Natural killer cell (primary cell): Measurements from ENCODE around the gene CENPX. TPM values are rescaled to one million over a fixed set of nuclear protein-coding genes. Genes with fewer than 3 reads are reported as not detected.

Source experiments
- ATAC-seq, 3 donors: fragments of 150-1000 bp in 2 of 3; fragments of 200-7000 bp in 1 of 3; cut with Tn5 transposase; 1 replicate in 1 of 3; 2 replicates in 2 of 3; pipeline ENCODE4 v1.10.0; 2021; ENCODE audit warnings: mild to moderate bottlenecking in 2 of 3, moderate library complexity in 2 of 3
- DNase-seq, 2 donors: peaks; one replicate each; pipeline versions ENCODE4 v3.0.0 to v3.0.0-alpha.2; 2013 to 2021; ENCODE audit warnings: mixed read lengths in 1 of 2
- H3K27ac ChIP-seq: one replicate; pipeline ENCODE4 v1.5.1; 2013; ENCODE audit warnings: mild to moderate bottlenecking, low read length
- H3K27me3 ChIP-seq: one replicate; pipeline ENCODE4 v1.6.1; 2013; ENCODE audit warnings: low read length; ENCODE audit not compliant: control insufficient read depth, insufficient read depth
- H3K36me3 ChIP-seq: one replicate; pipeline ENCODE4 v1.6.1; 2013; ENCODE audit warnings: low read length; ENCODE audit not compliant: control insufficient read depth, insufficient read depth
- H3K4me1 ChIP-seq: one replicate; pipeline ENCODE4 v1.6.1; 2013; ENCODE audit warnings: low read length; ENCODE audit not compliant: control insufficient read depth, insufficient read depth
- H3K4me3 ChIP-seq: one replicate; pipeline ENCODE4 v1.5.1; 2013; ENCODE audit warnings: low read length
- H3K9me3 ChIP-seq: one replicate; pipeline ENCODE4 v1.6.1; 2013; ENCODE audit warnings: low read length; ENCODE audit not compliant: control insufficient read depth, insufficient read depth
- H3K27ac Mint-ChIP-seq, 2 donors: one replicate each; pipeline ENCODE4 v1.8.0; 2022; ENCODE audit warnings: mild to moderate bottlenecking in 2 of 2, mixed read lengths in 2 of 2, moderate library complexity in 1 of 2
- H3K27me3 Mint-ChIP-seq, 2 donors: one replicate each; pipeline ENCODE4 v1.8.0; 2022; ENCODE audit warnings: low read depth in 2 of 2, mixed read lengths in 2 of 2
- H3K36me3 Mint-ChIP-seq: one replicate; pipeline ENCODE4 v1.8.0; 2022; ENCODE audit warnings: mixed read lengths
- H3K4me1 Mint-ChIP-seq, 2 donors: one replicate each; pipeline ENCODE4 v1.8.0; 2022; ENCODE audit warnings: mixed read lengths in 2 of 2
- H3K4me3 Mint-ChIP-seq: one replicate; pipeline ENCODE4 v1.8.0; 2022; ENCODE audit warnings: mild to moderate bottlenecking, moderate library complexity, mixed read lengths
- H3K9me3 Mint-ChIP-seq, 2 donors: one replicate each; pipeline ENCODE4 v1.8.0; 2022; ENCODE audit warnings: mixed read lengths in 2 of 2
- WGBS: methylation state at CpG from one replicate; pipeline ENCODE4 v1.1.7; 2013; ENCODE audit warnings: missing lambda C conversion rate; ENCODE audit not compliant: insufficient coverage; 5-methylcytosine and 5-hydroxymethylcytosine counted together
- intact Hi-C: fragments of 100-400 bp; cut with micrococcal nuclease; formaldehyde crosslinking; loops from one replicate; pipeline ENCODE4 v1.14.2; 2022
- total RNA-seq, 4 donors: library from RNA; stranded (reverse); fragments of 120-200 nt in 1 of 4; gene quantifications; one replicate each; pipeline versions ENCODE4 v1.2.3 to v1.2.4, GENCODE V29; 2013 to 2022
- TF ChIP-seq, protein P1 (sequence below): fragments of 200-600 bp; IDR thresholded peaks from one replicate; pipeline ENCODE4 v1.8.0; 2022; ENCODE audit warnings: antibody characterized with exemption

Gene CENPX
- total RNA-seq, 3 donors from 2014 or later (not counting 1 experiment from before 2014, with no cell fraction given) = 22.8 to 29.6 (median 27.0) TPM

DNA sequence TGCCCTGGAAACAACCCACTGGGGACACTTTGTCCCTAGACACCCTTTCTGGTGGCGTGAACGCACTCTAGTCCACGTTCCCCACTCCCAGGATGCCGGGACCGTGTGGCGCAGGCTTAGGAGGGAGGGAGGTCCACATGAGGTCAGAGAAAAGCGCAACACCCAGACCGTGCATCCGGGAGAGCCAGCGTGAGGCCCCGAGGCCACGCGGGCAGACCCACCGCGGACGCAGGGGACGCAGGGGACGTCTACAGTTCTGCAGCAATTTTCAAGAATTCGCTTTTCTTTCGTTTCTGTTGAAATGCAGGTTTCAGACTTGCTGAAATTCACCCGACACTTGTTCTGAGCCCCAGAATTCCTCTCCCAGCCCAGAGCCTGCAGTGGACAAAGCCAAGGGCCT lies 24.2 kb upstream of the CENPX start:
- Histone ChIP-seq H3K36me3 (no peaks in the 10 kb centered on the region), H3K27ac (no peak overlapping the region), H3K4me1 (peaks cover 10% of the 10 kb centered on the region), H3K9me3 (no peaks in the 10 kb centered on the region), H3K4me3 (no peak overlapping the region), H3K27me3 (no peaks in the 10 kb centered on the region)
- TF ChIP-seq, protein P1, sequence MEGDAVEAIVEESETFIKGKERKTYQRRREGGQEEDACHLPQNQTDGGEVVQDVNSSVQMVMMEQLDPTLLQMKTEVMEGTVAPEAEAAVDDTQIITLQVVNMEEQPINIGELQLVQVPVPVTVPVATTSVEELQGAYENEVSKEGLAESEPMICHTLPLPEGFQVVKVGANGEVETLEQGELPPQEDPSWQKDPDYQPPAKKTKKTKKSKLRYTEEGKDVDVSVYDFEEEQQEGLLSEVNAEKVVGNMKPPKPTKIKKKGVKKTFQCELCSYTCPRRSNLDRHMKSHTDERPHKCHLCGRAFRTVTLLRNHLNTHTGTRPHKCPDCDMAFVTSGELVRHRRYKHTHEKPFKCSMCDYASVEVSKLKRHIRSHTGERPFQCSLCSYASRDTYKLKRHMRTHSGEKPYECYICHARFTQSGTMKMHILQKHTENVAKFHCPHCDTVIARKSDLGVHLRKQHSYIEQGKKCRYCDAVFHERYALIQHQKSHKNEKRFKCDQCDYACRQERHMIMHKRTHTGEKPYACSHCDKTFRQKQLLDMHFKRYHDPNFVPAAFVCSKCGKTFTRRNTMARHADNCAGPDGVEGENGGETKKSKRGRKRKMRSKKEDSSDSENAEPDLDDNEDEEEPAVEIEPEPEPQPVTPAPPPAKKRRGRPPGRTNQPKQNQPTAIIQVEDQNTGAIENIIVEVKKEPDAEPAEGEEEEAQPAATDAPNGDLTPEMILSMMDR = no peak
- ATAC-seq = no peak
- DNase-seq = no peak
- no peak overlapping the region for H3K4me3 Mint-ChIP-seq
- H3K36me3 Mint-ChIP-seq = no peaks in the 10 kb centered on the region
- H3K27ac Mint-ChIP-seq = no peak overlapping the region
- 96% methylated on average over 21 of the region's 21 CpGs for WGBS
- intact Hi-C loops = no loop called here
- peaks cover 0 to 11% of the 10 kb centered on the region in 2 donors for H3K4me1 Mint-ChIP-seq
- H3K9me3 Mint-ChIP-seq = no peaks in the 10 kb centered on the region
- no peaks in the 10 kb centered on the region for H3K27me3 Mint-ChIP-seq

DNA sequence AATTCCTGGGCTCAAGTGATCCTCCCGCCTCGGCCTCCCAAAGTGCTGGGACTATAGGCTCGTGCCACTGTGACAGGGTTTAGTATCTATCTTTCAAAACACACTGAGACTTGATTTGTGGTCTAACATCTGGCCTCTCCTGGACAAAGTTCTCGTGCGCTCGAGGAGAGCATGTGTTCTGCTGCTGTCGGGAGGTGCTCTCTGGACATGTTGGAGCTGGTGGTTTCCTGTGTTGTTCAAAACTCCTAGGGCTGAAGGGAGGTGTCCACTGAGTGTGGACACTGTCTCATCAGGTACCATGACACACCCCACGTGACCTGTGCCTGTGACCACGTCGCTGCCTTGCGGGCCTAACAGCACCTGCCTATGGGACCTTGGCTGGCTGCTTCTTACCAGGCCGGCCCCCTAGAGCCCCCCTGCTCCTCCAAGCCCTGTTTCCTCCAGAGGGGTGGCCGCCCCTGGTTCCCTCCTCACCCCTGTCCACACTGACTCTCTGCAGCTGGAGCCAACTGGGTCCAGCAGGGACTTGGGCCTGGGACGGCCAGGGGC lies 23.3 kb upstream of the CENPX start:
- Histone ChIP-seq H3K36me3 (no peaks in the 10 kb centered on the region), H3K27ac (no peak overlapping the region), H3K9me3 (no peaks in the 10 kb centered on the region), H3K4me1 (peaks cover 9% of the 10 kb centered on the region), H3K27me3 (no peaks in the 10 kb centered on the region), H3K4me3 (no peak overlapping the region)
- Mint-ChIP-seq H3K36me3 (no peaks in the 10 kb centered on the region), H3K9me3 (no peaks in the 10 kb centered on the region), H3K27ac (no peak overlapping the region), H3K4me3 (no peak overlapping the region), H3K27me3 (no peaks in the 10 kb centered on the region), H3K4me1 (peaks cover 0 to 10% of the 10 kb centered on the region in 2 donors)
- intact Hi-C loops = no loop called here
- 91% methylated on average over 14 of the region's 14 CpGs for WGBS
- DNase-seq (no peak), ATAC-seq (no peak)
- TF ChIP-seq, protein P1 = no peak

DNA sequence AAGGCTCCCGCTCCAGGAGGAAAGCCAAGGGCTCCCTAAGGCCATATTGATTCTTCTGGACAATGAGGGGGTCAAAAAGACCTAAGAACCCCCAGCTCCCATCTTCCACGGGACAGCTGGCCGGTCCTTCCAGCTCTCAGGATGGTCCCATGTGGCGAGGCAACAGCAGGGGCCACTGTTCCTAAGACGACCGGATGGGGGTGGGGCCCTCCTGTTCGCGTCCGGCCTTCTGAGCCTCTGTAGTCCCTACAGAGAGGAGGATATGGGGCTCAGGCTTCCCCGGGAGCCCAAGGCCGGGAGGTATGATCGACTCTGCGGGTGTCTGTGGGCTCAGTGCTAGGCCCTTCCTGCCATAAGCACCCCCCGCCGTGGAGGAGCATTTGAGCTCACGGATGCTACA lies 20.8 kb upstream of the CENPX start:
- Histone ChIP-seq H3K36me3 (no peaks in the 10 kb centered on the region), H3K4me1 (no peaks in the 10 kb centered on the region), H3K27me3 (no peaks in the 10 kb centered on the region), H3K9me3 (no peaks in the 10 kb centered on the region), H3K4me3 (no peak overlapping the region), H3K27ac (no peak overlapping the region)
- Mint-ChIP-seq H3K27ac (no peak overlapping the region), H3K4me3 (no peak overlapping the region), H3K4me1 (no peaks in the 10 kb centered on the region), H3K9me3 (no peaks in the 10 kb centered on the region), H3K36me3 (no peaks in the 10 kb centered on the region), H3K27me3 (no peaks in the 10 kb centered on the region)
- WGBS = 88% methylated on average over 16 of the region's 16 CpGs
- intact Hi-C loops = no loop called here
- ATAC-seq (no peak), DNase-seq (no peak)
- TF ChIP-seq, protein P1 = no peak

DNA sequence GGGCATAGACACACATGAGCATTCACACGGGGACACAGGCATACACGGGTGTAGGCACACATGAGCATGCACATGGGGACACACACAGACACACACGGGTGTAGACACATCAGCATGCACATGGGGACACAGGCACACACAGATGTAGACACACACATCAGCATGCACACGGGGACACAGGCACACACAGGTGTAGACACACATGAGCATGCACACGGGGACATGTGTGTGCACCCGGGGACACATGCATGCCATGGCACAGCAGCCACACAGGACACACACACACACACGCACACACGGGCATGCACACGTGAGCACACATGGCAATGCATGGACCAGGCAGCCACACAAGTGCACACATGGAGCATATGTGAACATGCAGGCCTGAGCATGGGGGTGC lies 20.0 kb upstream of the CENPX start:
- no peak overlapping the region for H3K27ac Mint-ChIP-seq
- H3K36me3 Mint-ChIP-seq = no peaks in the 10 kb centered on the region
- TF ChIP-seq, protein P1 = no peak
- intact Hi-C loops = no loop called here
- Histone ChIP-seq H3K9me3 (no peaks in the 10 kb centered on the region), H3K27ac (no peak overlapping the region), H3K4me3 (no peak overlapping the region), H3K4me1 (peaks cover 6% of the 10 kb centered on the region), H3K27me3 (no peaks in the 10 kb centered on the region), H3K36me3 (no peaks in the 10 kb centered on the region)
- no peaks in the 10 kb centered on the region for H3K27me3 Mint-ChIP-seq
- H3K4me3 Mint-ChIP-seq = no peak overlapping the region
- no peak for ATAC-seq
- no peaks in the 10 kb centered on the region for H3K9me3 Mint-ChIP-seq
- H3K4me1 Mint-ChIP-seq = peaks cover 5% of the 10 kb centered on the region in 2 donors
- WGBS = 86% methylated on average over 9 of the region's 9 CpGs
- DNase-seq = no peak
